Stimulated activated CD8-positive, alpha-beta memory T cell treated with anti-CD3 and anti-CD28 coated beads, Interleukin-4, amount 100 ng/mL, for 48 hours (primary cell): ENCODE measurements around the gene OBP2A.

Source experiments
- DNase-seq: peaks from one replicate; pipeline ENCODE4 v3.0.0-alpha.2; 2020

OBP2A gene

GRCh38 chr9:135555203-135555602, 9.3 kb downstream of the OBP2A start:
- DNase-seq = no peak

DNA sequence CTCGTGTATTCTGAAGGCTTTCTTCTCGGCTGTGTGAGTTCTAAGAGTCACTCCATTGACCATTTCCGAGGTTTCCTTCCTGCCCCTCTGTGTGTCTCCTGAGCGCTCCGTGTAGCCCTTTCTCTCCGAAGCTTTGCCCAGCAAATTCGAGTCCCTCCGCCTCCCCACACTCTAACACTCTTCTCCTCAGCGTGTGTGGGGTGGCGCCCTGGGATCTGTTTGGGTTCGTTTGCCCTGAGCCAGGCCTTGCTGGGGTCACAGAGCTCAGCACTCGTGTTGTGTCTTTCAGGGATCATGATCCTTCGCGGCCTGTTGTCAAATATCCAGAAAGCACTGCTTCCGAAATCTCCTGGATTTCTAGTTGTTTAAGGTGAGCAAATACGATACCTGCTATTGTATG, 10.0 kb downstream of the OBP2A start:
- DNase-seq = no peak

GRCh38 chr9:135559606-135560005, 13.7 kb downstream of the OBP2A start:
- no peak for DNase-seq

DNA sequence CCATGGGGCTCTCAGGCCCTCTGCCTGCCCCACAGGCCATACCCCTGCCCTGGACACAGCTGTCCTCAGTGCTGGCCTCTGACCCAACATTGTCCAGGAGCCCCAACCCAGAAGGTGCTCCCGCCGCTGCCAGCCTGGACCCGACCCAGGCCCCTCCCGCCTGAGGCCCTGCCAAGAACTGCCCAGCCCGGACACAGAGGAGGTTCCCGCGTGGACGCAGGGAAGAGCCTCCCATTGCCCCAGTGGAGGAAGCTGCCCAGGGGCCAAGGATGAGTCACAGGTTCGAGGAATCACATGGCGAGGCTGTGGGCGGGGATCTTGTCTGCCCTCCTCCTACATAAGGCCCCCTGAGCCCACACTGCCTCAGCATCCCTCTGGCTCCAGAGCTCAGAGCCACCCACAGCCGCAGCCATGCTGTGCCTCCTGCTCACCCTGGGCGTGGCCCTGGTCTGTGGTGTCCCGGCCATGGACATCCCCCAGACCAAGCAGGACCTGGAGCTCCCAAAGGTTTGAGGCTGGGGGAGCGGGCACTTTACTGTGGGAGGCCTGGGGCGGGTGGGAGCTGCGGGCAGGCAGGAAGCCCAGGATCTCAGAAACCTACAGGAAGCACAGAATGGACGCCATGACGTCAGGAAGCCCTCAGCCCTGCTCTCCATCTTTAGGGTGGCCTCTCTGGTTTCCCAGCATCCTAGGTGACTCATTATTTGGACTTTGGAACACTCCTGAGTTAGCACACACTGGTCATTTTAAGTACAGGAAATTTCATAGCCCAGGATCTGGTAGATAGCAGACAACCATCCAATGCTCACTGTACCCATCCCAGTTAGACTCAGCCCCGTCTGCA, 15.7 kb downstream of the OBP2A start, which contains the start of gene PAEP:
Gene PAEP, plus strand, starts transcription at position 366 of the 844 bp plus-strand sequence.
- DNase-seq = no peak

GRCh38 chr9:135562235-135562745, 16.4 kb downstream of the OBP2A start:
- no peak for DNase-seq

- no peak for DNase-seq
These were observed 17.1 kb downstream of the OBP2A start for GRCh38 chr9:135563039-135563476.

DNA sequence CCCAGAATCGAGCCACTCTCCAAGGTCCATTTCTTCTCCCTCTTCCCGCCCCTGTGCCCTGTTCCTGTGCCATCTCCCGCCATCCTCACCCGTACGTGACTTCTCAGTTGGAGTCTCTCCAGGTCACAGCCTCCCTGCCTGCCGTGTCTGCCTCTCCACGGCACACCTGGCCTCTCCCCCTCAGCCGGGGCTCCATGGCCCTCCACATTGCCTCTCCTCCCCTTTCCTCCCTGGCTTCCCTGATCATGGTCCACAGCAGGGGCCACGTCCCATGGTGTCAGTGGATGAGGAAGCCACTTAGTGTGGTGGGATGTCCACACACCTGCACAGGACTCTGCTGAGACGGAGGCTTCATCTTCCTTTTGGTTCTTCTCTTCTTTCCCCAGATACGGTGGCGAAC, 17.9 kb downstream of the OBP2A start:
- no peak for DNase-seq

DNA sequence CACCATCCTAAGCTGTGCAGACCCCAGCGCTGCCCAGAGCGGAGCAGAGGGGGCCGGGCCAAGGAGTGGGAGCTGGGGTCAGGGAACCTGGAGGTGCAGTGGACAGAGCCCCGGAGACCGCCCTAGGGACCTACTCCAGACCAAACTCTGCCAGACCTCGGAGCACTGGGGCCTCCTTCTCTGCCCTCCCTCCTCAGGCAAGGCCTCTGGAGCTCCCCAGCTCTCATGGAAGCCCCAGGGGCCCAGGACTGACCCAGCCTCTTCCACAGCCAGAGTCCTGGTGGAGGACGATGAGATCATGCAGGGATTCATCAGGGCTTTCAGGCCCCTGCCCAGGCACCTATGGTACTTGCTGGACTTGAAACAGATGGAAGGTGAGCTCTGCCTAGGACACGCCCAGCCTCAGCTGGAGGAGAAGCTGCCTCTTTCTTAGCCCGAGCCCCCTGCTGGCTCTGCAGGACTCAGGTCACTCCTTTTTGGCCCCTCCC, 19.3 kb downstream of the OBP2A start:
- DNase-seq = no peak

DNA sequence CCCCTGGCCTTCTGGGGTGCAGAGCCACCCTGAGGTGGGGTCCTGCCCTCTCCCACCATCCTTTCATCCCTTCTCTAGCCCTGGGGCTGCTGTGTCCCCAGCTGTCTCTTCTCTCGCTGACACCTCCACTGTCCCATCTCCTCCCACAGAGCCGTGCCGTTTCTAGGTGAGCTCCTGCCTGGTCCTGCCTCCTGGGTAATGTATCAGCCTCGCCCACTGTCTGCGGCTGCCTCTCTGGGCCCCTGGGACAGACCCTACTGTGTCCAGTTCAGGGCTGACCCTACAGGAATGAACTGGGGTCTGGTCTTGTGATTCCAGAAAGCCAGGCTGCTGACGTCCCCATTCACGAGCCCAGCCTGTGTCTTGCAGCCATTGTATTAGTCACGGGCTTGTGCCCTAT, 19.7 kb downstream of the OBP2A start:
- no peak for DNase-seq

- DNase-seq = no peak
These were observed 20.6 kb downstream of the OBP2A start for GRCh38 chr9:135566552-135566951.

DNA sequence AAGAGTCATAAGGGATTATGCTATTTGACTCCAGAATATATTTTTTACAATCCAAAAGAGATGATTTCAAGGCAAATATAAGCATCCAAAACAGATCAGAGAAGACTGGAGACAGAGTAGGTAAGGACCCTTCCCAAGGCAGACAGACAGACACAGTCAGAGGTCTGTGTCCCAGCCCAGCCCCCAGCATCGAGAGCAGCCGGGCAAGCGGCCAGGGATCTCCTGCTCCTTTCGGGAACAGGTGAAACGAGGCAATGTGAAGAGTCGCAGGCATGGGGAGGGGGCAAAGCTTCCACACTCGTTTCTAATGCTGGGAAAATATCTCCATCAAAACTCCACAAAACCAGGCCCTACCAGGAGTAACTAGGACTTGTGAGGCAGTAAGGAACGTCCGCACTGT, 21.4 kb downstream of the OBP2A start:
- no peak for DNase-seq

GRCh38 chr9:135568026-135568425, 22.1 kb downstream of the OBP2A start:
- DNase-seq = no peak

DNA sequence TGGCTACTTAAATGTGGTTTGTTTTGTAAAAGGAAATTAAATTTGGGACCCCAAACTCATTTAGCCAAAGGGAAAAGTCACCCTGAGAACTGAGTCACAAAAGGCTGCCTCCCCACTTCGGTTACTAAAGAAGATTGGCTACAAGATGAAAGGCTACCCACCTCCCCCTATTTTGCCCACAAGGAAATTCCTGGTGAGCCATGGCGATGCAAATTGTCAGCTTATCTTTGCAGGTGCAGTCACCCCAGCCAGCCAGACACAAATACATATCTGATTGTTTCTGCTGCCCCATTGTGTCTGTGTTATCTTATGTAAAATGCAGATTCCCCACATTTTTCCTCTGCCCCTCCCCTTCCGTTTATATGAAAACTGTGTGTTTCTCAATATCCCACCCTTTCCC, 24.5 kb downstream of the OBP2A start:
- DNase-seq = no peak

DNA sequence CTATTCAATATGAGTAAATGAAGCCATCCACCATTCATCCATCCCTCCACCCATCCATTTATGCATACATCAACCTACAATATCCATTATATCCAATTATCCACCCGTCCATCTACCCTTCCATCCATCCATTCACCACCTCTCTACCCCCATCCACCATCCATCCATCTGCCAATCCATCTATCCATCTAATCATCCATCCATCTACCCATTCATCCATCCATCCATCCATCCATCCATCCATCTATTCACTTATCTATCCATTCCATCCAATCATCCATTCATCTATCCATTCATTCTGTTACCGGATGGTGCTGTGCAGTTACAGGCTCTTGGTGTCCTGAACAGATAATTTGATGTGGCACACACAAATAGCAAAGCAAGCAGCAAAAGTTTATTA, 26.3 kb downstream of the OBP2A start:
- DNase-seq = no peak

- DNase-seq = no peak
These were observed 27.2 kb downstream of the OBP2A start for GRCh38 chr9:135573124-135573523.

DNA sequence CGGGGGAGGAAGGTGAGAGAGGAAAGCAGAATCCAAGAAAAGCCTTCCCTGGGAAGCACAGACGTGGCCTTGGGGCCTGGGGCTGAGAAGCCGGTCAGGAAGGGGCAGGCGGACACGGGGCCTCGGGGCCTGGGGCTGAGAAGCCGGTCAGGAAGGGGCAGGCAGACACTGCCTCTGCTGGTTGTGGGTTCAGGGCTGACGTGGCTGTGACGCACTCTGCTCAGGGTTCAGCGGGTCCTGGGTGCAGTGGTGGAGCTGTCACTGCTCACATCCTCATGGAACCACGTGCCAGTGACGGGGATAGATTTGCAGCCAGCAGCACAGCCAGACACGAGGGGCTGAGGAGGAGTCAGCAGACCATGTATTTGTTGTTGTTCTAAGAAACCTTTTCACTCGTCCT, 28.4 kb downstream of the OBP2A start:
- DNase-seq = no peak

DNA sequence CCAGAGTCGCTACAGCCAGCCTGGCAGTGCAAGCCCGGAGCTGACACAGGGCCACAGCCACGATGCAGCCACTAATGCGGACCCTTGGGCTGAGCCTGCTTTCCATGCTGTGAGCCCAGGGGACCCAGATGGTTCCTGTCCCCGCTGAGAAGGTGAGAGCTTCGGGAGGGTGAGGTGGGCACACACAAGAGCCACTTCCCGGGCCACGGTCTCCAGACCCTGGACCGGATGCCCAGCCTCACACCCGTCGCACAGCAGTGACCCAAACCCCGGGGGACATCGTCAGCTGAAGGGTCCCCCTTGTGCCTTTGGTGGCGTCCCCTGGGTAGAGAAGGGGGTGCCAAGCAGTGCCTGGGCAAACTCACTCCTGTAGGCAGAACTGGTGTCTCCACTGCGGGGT, 29.0 kb downstream of the OBP2A start:
- no peak for DNase-seq

GRCh38 chr9:135575995-135576631, 30.2 kb downstream of the OBP2A start:
- no peak for DNase-seq

- DNase-seq = no peak
These were observed 31.3 kb downstream of the OBP2A start for GRCh38 chr9:135577256-135577655.

GRCh38 chr9:135579356-135579755, 33.4 kb downstream of the OBP2A start:
- DNase-seq = no peak

GRCh38 chr9:135579889-135580660, 34.1 kb downstream of the OBP2A start:
- no peak for DNase-seq

DNA sequence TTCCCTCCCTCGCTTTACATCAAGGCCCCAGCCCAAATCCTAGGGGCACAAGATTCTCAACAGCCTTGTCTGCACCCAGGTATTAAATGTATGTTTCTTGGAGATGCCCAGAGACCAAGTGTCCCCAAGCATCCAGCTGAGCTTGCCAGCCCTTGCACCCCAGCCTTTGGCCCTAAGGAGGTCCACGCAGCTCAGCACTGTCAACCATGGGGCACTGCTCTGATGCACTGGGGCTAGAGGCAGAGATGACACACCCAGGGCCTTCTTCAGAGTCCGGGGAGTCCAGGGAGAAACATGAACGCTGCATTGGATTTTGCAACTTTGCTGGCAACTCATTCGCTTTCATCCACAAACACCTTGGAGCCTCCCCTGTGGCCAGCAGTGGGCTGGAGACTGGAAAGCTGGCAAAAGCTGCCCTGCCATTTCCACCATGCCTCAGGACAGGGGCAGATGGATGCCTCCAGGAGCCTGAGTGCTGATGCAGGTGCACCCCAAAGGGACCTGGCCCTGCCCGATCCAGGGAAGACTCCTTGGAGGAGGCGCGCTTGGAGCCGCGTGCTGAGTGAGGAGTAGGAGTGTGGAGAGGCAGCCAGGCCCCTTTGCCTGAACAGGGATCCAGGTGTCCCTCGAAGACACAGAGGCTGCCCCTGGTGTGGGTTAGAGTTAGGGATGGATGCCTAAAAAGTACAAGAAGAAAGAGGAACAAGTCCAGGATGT, 34.9 kb downstream of the OBP2A start:
- no peak for DNase-seq
